ENCODE data around the gene NINJ1. TPM values are rescaled to one million over a fixed set of nuclear protein-coding genes. Genes with fewer than 3 reads are reported as not detected.
A peak's percentile ranks its signal among the peaks of the same experiment; 100 is the strongest.

Gene NINJ1
- total and polyA plus RNA-seq, 8 donors, result 9.3 to 153 (median 34.6) TPM

GRCh38 chr9:93115486-93116071 lies 18.5 kb downstream of the NINJ1 start:
- Histone ChIP-seq H3K36me3 (peaks cover 21 to 44% (median 40%) of the 10 kb centered on the region in 4 donors), H3K4me1 (peaks cover 19 to 64% (median 28%) of the 10 kb centered on the region in 4 donors), H3K27ac (peak overlapping the region in 3 of 5 donors; percentile 63 to 82 (median 77)), H3K27me3 (no peaks in the 10 kb centered on the region), H3K4me3 (no peak overlapping the region), H3K9me3 (no peaks in the 10 kb centered on the region)
- TF ChIP-seq CTCF (IDR thresholded peaks at IDR 0.05), result no peak
- TF ChIP-seq POLR2AphosphoS5 (IDR thresholded peaks at IDR 0.05), result no peak
- no peak for TF ChIP-seq POLR2A (IDR thresholded peaks at IDR 0.05)
- TF ChIP-seq EP300 (IDR thresholded peaks at IDR 0.05), result no peak
- 0 to 48% (median 29%) methylated on average over 2 to 3 of the region's 3 CpGs for WGBS, 5 donors
- intact Hi-C loops (cut with DNase I; ENCODE audit: low total_unique reads), result no loop called here
- peak in 1 of 2 donors; percentile 21 for DNase-seq

- intact Hi-C loops (cut with DNase I; ENCODE audit: low total_unique reads), result no loop called here
- Histone ChIP-seq H3K9me3 (no peaks in the 10 kb centered on the region), H3K36me3 (peaks cover 27 to 50% (median 46%) of the 10 kb centered on the region in 4 donors), H3K4me3 (no peak overlapping the region), H3K27me3 (no peaks in the 10 kb centered on the region), H3K4me1 (peaks cover 13 to 62% (median 21%) of the 10 kb centered on the region in 4 donors), H3K27ac (peak overlapping the region in 2 of 5 donors; percentile 58 to 82)
- TF ChIP-seq POLR2AphosphoS5 (IDR thresholded peaks at IDR 0.05) (no peak), POLR2A (IDR thresholded peaks at IDR 0.05) (no peak), CTCF (IDR thresholded peaks at IDR 0.05) (no peak), EP300 (IDR thresholded peaks at IDR 0.05) (no peak)
- 70 to 83% (median 74%) methylated on average over 4 to 5 of the region's 5 CpGs for WGBS, 5 donors
- DNase-seq, result no peak
Measured at GRCh38 chr9:93114984-93115335, 19.1 kb downstream of the NINJ1 start.

- 61 to 80% (median 68%) methylated on average over 15 to 17 of the region's 17 CpGs for WGBS, 5 donors
- no peaks in the 10 kb centered on the region for H3K27me3 ChIP-seq
- TF ChIP-seq POLR2AphosphoS5 (IDR thresholded peaks at IDR 0.05) (no peak), EP300 (IDR thresholded peaks at IDR 0.05) (no peak), POLR2A (IDR thresholded peaks at IDR 0.05) (no peak), CTCF (IDR thresholded peaks at IDR 0.05) (no peak)
- H3K36me3 ChIP-seq, result peaks cover 33 to 56% (median 49%) of the 10 kb centered on the region in 4 donors
- peaks cover 7 to 62% (median 16%) of the 10 kb centered on the region in 4 donors for H3K4me1 ChIP-seq
- DNase-seq, result peak in 1 of 2 donors; percentile 31
- no peak overlapping the region for H3K4me3 ChIP-seq
- H3K27ac ChIP-seq, result peak overlapping the region in 2 of 5 donors; percentile 58 to 82
- intact Hi-C loops (cut with DNase I; ENCODE audit: low total_unique reads), result no loop called here
- no peaks in the 10 kb centered on the region for H3K9me3 ChIP-seq
Measured at GRCh38 chr9:93114169-93114983, 19.7 kb downstream of the NINJ1 start.

- Histone ChIP-seq H3K4me1 (peaks cover 5 to 66% (median 12%) of the 10 kb centered on the region in 4 donors), H3K9me3 (no peaks in the 10 kb centered on the region), H3K4me3 (no peak overlapping the region), H3K27ac (peak overlapping the region in 3 of 5 donors; percentile 4 to 82 (median 73)), H3K27me3 (no peaks in the 10 kb centered on the region), H3K36me3 (peaks cover 38 to 68% (median 58%) of the 10 kb centered on the region in 4 donors)
- WGBS, 5 donors, result 81 to 98% (median 90%) methylated on average over 13 of the region's 13 CpGs
- peak in 1 of 2 donors; percentile 0 for DNase-seq
- intact Hi-C loops (cut with DNase I; ENCODE audit: low total_unique reads), result no loop called here
- TF ChIP-seq EP300 (IDR thresholded peaks at IDR 0.05) (no peak), POLR2A (IDR thresholded peaks at IDR 0.05) (no peak), CTCF (IDR thresholded peaks at IDR 0.05) (no peak), POLR2AphosphoS5 (IDR thresholded peaks at IDR 0.05) (no peak)
Measured at GRCh38 chr9:93112864-93113389, 21.1 kb downstream of the NINJ1 start.
